DND-41 (cell line): ENCODE data around the gene AP3D1.
A peak's percentile ranks its signal among the peaks of the same experiment; 100 is the strongest.
"Not testable (repeated sequence)": the region's sequence is repeated elsewhere in the genome, so short reads cannot be mapped to it uniquely, and the experiment has no call there.

Experiments used
- ATAC-seq: fragments of 200-7000 bp; cut with Tn5 transposase; 3 replicates; pipeline ENCODE4 v1.9.1; 2021; ENCODE audit warnings: low read depth; ENCODE audit not compliant: insufficient read depth
- DNase-seq: peaks from one replicate; pipeline ENCODE4 v3.0.0-alpha.2; 2020
- H2AFZ ChIP-seq: 2 replicates; pipeline ENCODE4 v1.6.0; 2012; ENCODE audit warnings: low read depth, low read length
- H3K27ac ChIP-seq: 2 replicates; pipeline ENCODE4 v1.5.1; 2012; ENCODE audit warnings: low read length, inconsistent platforms
- H3K27me3 ChIP-seq: fragments of 200-600 bp; sonication (generic); 2 replicates; pipeline ENCODE4 v1.6.0; 2012; ENCODE audit warnings: low read length, mild to moderate bottlenecking, inconsistent platforms; ENCODE audit not compliant: insufficient read depth, poor library complexity
- H3K36me3 ChIP-seq: 2 replicates; pipeline ENCODE4 v1.5.1; 2012; ENCODE audit warnings: low read length, inconsistent platforms; ENCODE audit not compliant: insufficient read depth
- H3K4me1 ChIP-seq: 2 replicates; pipeline ENCODE4 v1.5.1; 2012; ENCODE audit warnings: mild to moderate bottlenecking, low read length; ENCODE audit not compliant: insufficient read depth
- H3K4me2 ChIP-seq: 2 replicates; pipeline ENCODE4 v1.6.0; 2012; ENCODE audit warnings: mild to moderate bottlenecking, moderate library complexity, low read length, inconsistent platforms; ENCODE audit not compliant: insufficient read depth
- H3K4me3 ChIP-seq, 2 experiments: fragments of 200-600 bp in 1 of 2; shearing (Covaris generic) in 1 of 2; 2 replicates each; pipeline ENCODE4 v1.5.1; 2012 to 2016; ENCODE audit warnings: inconsistent platforms in 2 of 2, low read length in 2 of 2, mild to moderate bottlenecking in 2 of 2, low read depth in 1 of 2, moderate library complexity in 1 of 2
- H3K79me2 ChIP-seq: 2 replicates; pipeline ENCODE4 v1.6.0; 2012; ENCODE audit warnings: low read length, inconsistent platforms; ENCODE audit not compliant: insufficient read depth
- H3K9ac ChIP-seq: 2 replicates; pipeline ENCODE4 v1.6.0; 2012; ENCODE audit warnings: low read depth, mild to moderate bottlenecking, inconsistent platforms, low read length, moderate library complexity
- H3K9me3 ChIP-seq: 2 replicates; pipeline ENCODE4 v1.5.1; 2012; ENCODE audit warnings: low read length, moderate library complexity, mild to moderate bottlenecking, inconsistent platforms; ENCODE audit not compliant: insufficient read depth, severe bottlenecking
- H4K20me1 ChIP-seq: 2 replicates; pipeline ENCODE4 v1.6.0; 2012; ENCODE audit warnings: low read length; ENCODE audit not compliant: insufficient read depth
- CTCF ChIP-seq: IDR thresholded peaks from 2 replicates; pipeline ENCODE4 v1.5.1; 2012; ENCODE audit warnings: borderline replicate concordance, low read length, moderate library complexity, mild to moderate bottlenecking; ENCODE audit not compliant: poor library complexity, severe bottlenecking; ENCODE audit errors: extremely low read depth
- EZH2 ChIP-seq: IDR thresholded peaks from 3 replicates; pipeline ENCODE4 v1.6.1; 2012; ENCODE audit warnings: borderline replicate concordance, low read depth, mild to moderate bottlenecking, moderate library complexity, low read length, inconsistent platforms; ENCODE audit not compliant: severe bottlenecking

The AP3D1 gene

GRCh38 chr19:2089727-2090053 lies 61.7 kb downstream of the AP3D1 start:
- Histone ChIP-seq H3K27ac (peak overlapping the region; percentile 98), H3K4me3 (peak overlapping the region in 1 of 2 experiments; percentile 54; a peak in 1 of 4 replicates), H3K4me2 (peak overlapping the region; percentile 71), H3K9me3 (no peaks in the 10 kb centered on the region), H2AFZ (no peak overlapping the region), H3K27me3 (no peaks in the 10 kb centered on the region), H3K36me3 (peaks cover 43% of the 10 kb centered on the region), H3K4me1 (peaks cover 99% of the 10 kb centered on the region), H4K20me1 (0 out of 2 replicates have a peak, but pooled peaks cover 3% of the 10 kb centered on the region), H3K79me2 (peaks cover 85% of the 10 kb centered on the region), H3K9ac (peak overlapping the region; percentile 83)
- ATAC-seq = no peak
- no peak for TF ChIP-seq EZH2
- no peak for TF ChIP-seq CTCF
- no peak for DNase-seq

GRCh38 chr19:2089001-2089711 lies 62.2 kb downstream of the AP3D1 start:
- H4K20me1 ChIP-seq = 0 out of 2 replicates have a peak, but pooled peaks cover 3% of the 10 kb centered on the region
- no peaks in the 10 kb centered on the region for H3K27me3 ChIP-seq
- H3K4me1 ChIP-seq = peaks cover 99% of the 10 kb centered on the region
- DNase-seq = no peak
- peak overlapping the region; percentile 98 for H3K27ac ChIP-seq
- peak overlapping the region; percentile 83 for H3K9ac ChIP-seq
- no peak for ATAC-seq
- H3K79me2 ChIP-seq = peaks cover 85% of the 10 kb centered on the region
- H2AFZ ChIP-seq = no peak overlapping the region
- peak overlapping the region in 1 of 2 experiments; percentile 54; a peak in 1 of 4 replicates for H3K4me3 ChIP-seq
- H3K4me2 ChIP-seq = peak overlapping the region; percentile 71
- no peaks in the 10 kb centered on the region for H3K9me3 ChIP-seq
- H3K36me3 ChIP-seq = peaks cover 40% of the 10 kb centered on the region
- no peak for TF ChIP-seq CTCF
- no peak for TF ChIP-seq EZH2

- H3K9ac ChIP-seq = peak overlapping the region; percentile 86
- no peaks in the 10 kb centered on the region for H3K27me3 ChIP-seq
- peak overlapping the region; percentile 95 for H3K27ac ChIP-seq
- H3K4me1 ChIP-seq = peaks cover 99% of the 10 kb centered on the region
- no peaks in the 10 kb centered on the region for H3K9me3 ChIP-seq
- DNase-seq (peak; percentile 56), ATAC-seq (no peak)
- peak overlapping the region in 1 of 2 experiments; percentile 21; a peak in 1 of 4 replicates for H3K4me3 ChIP-seq
- TF ChIP-seq CTCF (peak; percentile 35), EZH2 (no peak)
- no peak overlapping the region for H2AFZ ChIP-seq
- peaks cover 11% of the 10 kb centered on the region for H4K20me1 ChIP-seq
- H3K4me2 ChIP-seq = peak overlapping the region; percentile 46
- peaks cover 42% of the 10 kb centered on the region for H3K36me3 ChIP-seq
- peaks cover 85% of the 10 kb centered on the region for H3K79me2 ChIP-seq
Measured at GRCh38 chr19:2087621-2088100, 63.7 kb downstream of the AP3D1 start.

GRCh38 chr19:2086695-2087620 lies 64.4 kb downstream of the AP3D1 start:
- not testable (repeated sequence) for H3K27me3 ChIP-seq, H3K9me3 ChIP-seq, H2AFZ ChIP-seq
- Histone ChIP-seq H3K4me3 (peak overlapping the region in 1 of 2 experiments; percentile 21; a peak in 1 of 4 replicates), H3K27ac (peak overlapping the region; percentile 95), H3K79me2 (peaks cover 85% of the 10 kb centered on the region), H3K4me2 (peak overlapping the region; percentile 46), H3K9ac (peak overlapping the region; percentile 86), H3K4me1 (peaks cover 99% of the 10 kb centered on the region), H4K20me1 (peaks cover 18% of the 10 kb centered on the region), H3K36me3 (peaks cover 42% of the 10 kb centered on the region)
- peak; percentile 77 for DNase-seq
- peak; percentile 12 for ATAC-seq
